WTC11 (cell line): Measurements from ENCODE around the gene IRF3. TPM values are rescaled to one million over a fixed set of nuclear protein-coding genes. Genes with fewer than 3 reads are reported as not detected.

Experiments
- ATAC-seq: fragments of 200-7000 bp; cut with Tn5 transposase; 2 replicates; pipeline ENCODE4 v1.10.0; 2021; ENCODE audit warnings: mild to moderate bottlenecking, moderate library complexity
- CTCF ChIA-PET: fragments of 300-600 bp; sonication (Branson Sonifier 250); formaldehyde crosslinking; loops from one replicate; lab custom pipeline; 2021; ENCODE audit warnings: antibody characterized with exemption; lab: Charles Lee
- POLR2A ChIA-PET: fragments of 350-600 bp; sonication (Branson Sonifier 250); formaldehyde crosslinking; loops from one replicate; lab custom pipeline; 2021; ENCODE audit warnings: antibody characterized with exemption; lab: Charles Lee
- DNase-seq: peaks from one replicate; pipeline ENCODE4 v3.0.0; 2021; ENCODE audit warnings: low spot score
- H3K27ac Mint-ChIP-seq: 2 replicates; pipeline ENCODE4 v1.8.0; 2021; ENCODE audit warnings: mixed read lengths
- H3K27me3 Mint-ChIP-seq: 2 replicates; pipeline ENCODE4 v1.8.0; 2021; ENCODE audit warnings: low read depth, mild to moderate bottlenecking, moderate library complexity, mixed read lengths
- H3K36me3 Mint-ChIP-seq: 2 replicates; pipeline ENCODE4 v1.8.0; 2021; ENCODE audit warnings: mixed read lengths
- H3K4me1 Mint-ChIP-seq: 2 replicates; pipeline ENCODE4 v1.8.0; 2022; ENCODE audit warnings: mixed read lengths
- H3K4me3 Mint-ChIP-seq: 2 replicates; pipeline ENCODE4 v1.8.0; 2021; ENCODE audit warnings: mild to moderate bottlenecking, moderate library complexity, mixed read lengths
- H3K9me3 Mint-ChIP-seq: 2 replicates; pipeline ENCODE4 v1.8.0; 2021; ENCODE audit warnings: mixed read lengths
- CREM ChIP-seq: sonication (generic); formaldehyde crosslinking; IDR thresholded peaks from 2 replicates; pipeline ENCODE4 v1.8.1; 2022; ENCODE audit warnings: mild to moderate bottlenecking, missing genetic modification reagents, moderate library complexity
- ETV6 ChIP-seq: sonication (generic); formaldehyde crosslinking; IDR thresholded peaks from 2 replicates; pipeline ENCODE4 v1.8.1; 2022; ENCODE audit warnings: mild to moderate bottlenecking, missing genetic modification reagents
- FOXJ3 ChIP-seq: sonication (generic); formaldehyde crosslinking; IDR thresholded peaks from 2 replicates; pipeline ENCODE4 v1.9.0; 2021; ENCODE audit warnings: missing genetic modification reagents, mild to moderate bottlenecking, borderline replicate concordance
- GRHL2 ChIP-seq: fragments of 250-450 bp; sonication (Bioruptor Pico); IDR thresholded peaks from 2 replicates; pipeline ENCODE4 v1.8.0; 2022; ENCODE audit warnings: mild to moderate bottlenecking, moderate library complexity; ENCODE audit not compliant: insufficient replicate concordance, severe bottlenecking
- JAZF1 ChIP-seq: fragments of 250-450 bp; sonication (Bioruptor Pico); IDR thresholded peaks from 2 replicates; pipeline ENCODE4 v1.9.0; 2021; ENCODE audit warnings: moderate library complexity, mild to moderate bottlenecking, inconsistent platforms
- KAT7 ChIP-seq: sonication (generic); formaldehyde crosslinking; IDR thresholded peaks from 2 replicates; pipeline ENCODE4 v1.8.1; 2023; ENCODE audit warnings: missing genetic modification reagents, mild to moderate bottlenecking, borderline replicate concordance
- MYBL2 ChIP-seq: sonication (generic); formaldehyde crosslinking; IDR thresholded peaks from 2 replicates; pipeline ENCODE4 v1.8.1; 2023; ENCODE audit warnings: mild to moderate bottlenecking, moderate library complexity, missing genetic modification reagents
- OVOL2 ChIP-seq: fragments of 250-450 bp; sonication (Bioruptor Pico); IDR thresholded peaks from 2 replicates; pipeline ENCODE4 v1.9.0; 2021; ENCODE audit warnings: mild to moderate bottlenecking, borderline replicate concordance
- TCF7 ChIP-seq: sonication (generic); formaldehyde crosslinking; IDR thresholded peaks from 2 replicates; pipeline ENCODE4 v1.8.0; 2022; ENCODE audit warnings: mild to moderate bottlenecking, low read depth, missing genetic modification reagents, moderate library complexity
- ZNF219 ChIP-seq: sonication (generic); formaldehyde crosslinking; IDR thresholded peaks from 2 replicates; pipeline ENCODE4 v1.8.0; 2023; ENCODE audit warnings: missing genetic modification reagents, mild to moderate bottlenecking, borderline replicate concordance
- ZNF263 ChIP-seq: sonication (generic); formaldehyde crosslinking; IDR thresholded peaks from 2 replicates; pipeline ENCODE4 v1.8.1; 2022; ENCODE audit warnings: low read depth, mild to moderate bottlenecking, moderate library complexity, missing genetic modification reagents
- total RNA-seq: library from RNA; stranded (reverse); gene quantifications from 3 replicates; pipeline ENCODE4 v1.2.3, GENCODE V29; 2021
- TF ChIP-seq, protein P1 (sequence below): sonication (generic); formaldehyde crosslinking; IDR thresholded peaks from 2 replicates; pipeline ENCODE4 v1.8.1; 2022; ENCODE audit warnings: mild to moderate bottlenecking, moderate library complexity, missing genetic modification reagents
- TF ChIP-seq, protein P2 (sequence below): sonication (generic); formaldehyde crosslinking; IDR thresholded peaks from 2 replicates; pipeline ENCODE4 v1.8.0; 2023; ENCODE audit warnings: missing genetic modification reagents, mild to moderate bottlenecking, borderline replicate concordance
- TF ChIP-seq, protein P3 (sequence below): sonication (generic); formaldehyde crosslinking; IDR thresholded peaks from 2 replicates; pipeline ENCODE4 v1.8.1; 2022; ENCODE audit warnings: mild to moderate bottlenecking, missing genetic modification reagents, moderate library complexity, borderline replicate concordance
- TF ChIP-seq, protein P4 (sequence below): sonication (generic); formaldehyde crosslinking; IDR thresholded peaks from 2 replicates; pipeline ENCODE4 v1.8.0; 2022; ENCODE audit warnings: mild to moderate bottlenecking, missing genetic modification reagents
- TF ChIP-seq, protein P5 (sequence below): sonication (generic); formaldehyde crosslinking; IDR thresholded peaks from 2 replicates; pipeline ENCODE4 v1.8.1; 2023; ENCODE audit warnings: mild to moderate bottlenecking, missing genetic modification reagents, borderline replicate concordance
- TF ChIP-seq, protein P6 (sequence below): sonication (generic); formaldehyde crosslinking; IDR thresholded peaks from 2 replicates; pipeline ENCODE4 v1.8.0; 2022; ENCODE audit warnings: mild to moderate bottlenecking, missing genetic modification reagents

IRF3 gene
- total RNA-seq, 1 experiment from 2014 or later, result 165 TPM

DNA sequence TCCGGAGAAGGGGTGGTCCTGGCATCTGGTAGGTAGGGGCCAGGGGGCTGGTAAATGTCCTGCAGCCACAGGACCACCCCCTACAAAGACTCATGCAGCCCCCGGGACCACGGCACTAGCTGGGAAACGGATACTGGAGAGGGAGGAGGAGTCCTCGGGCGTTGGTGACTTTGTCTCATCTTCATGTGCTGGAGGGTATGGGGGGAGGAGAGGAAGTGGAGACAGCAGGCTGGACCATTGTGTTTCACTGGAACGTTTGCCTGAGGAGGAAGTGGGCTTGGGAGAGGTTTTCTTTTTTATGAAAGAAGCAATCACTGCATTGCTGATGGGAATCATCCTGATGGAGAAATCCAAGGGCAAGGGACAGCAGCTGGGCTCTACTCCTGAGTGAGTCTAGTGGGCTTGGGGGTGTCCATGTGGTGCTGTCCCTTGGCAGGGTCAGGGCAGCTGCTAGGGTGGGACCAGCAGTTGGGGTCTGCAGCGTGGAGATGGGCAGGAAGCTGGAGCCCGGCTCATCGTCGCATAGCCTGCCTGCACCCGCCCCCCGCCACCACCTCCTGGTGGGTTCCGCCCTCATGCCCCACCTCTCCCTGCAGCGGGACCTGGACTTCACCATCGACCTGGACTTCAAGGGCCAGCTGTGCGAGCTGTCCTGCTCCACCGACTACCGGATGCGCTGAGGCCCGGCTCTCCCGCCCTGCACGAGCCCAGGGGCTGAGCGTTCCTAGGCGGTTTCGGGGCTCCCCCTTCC, 22.1 kb upstream of the IRF3 start:
- no peaks in the 10 kb centered on the region for H3K27me3 Mint-ChIP-seq
- TF ChIP-seq TCF7 (CRISPR knock-in tag) (no peak), FOXJ3 (CRISPR knock-in tag) (no peak), ETV6 (CRISPR knock-in tag) (no peak), CREM (CRISPR knock-in tag) (no peak), OVOL2 (CRISPR knock-in tag) (no peak), JAZF1 (CRISPR knock-in tag) (no peak), ZNF263 (CRISPR knock-in tag) (no peak)
- TF ChIP-seq, protein P1, sequence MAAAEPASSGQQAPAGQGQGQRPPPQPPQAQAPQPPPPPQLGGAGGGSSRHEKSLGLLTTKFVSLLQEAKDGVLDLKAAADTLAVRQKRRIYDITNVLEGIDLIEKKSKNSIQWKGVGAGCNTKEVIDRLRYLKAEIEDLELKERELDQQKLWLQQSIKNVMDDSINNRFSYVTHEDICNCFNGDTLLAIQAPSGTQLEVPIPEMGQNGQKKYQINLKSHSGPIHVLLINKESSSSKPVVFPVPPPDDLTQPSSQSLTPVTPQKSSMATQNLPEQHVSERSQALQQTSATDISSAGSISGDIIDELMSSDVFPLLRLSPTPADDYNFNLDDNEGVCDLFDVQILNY, result no peak
- TF ChIP-seq, protein P2, sequence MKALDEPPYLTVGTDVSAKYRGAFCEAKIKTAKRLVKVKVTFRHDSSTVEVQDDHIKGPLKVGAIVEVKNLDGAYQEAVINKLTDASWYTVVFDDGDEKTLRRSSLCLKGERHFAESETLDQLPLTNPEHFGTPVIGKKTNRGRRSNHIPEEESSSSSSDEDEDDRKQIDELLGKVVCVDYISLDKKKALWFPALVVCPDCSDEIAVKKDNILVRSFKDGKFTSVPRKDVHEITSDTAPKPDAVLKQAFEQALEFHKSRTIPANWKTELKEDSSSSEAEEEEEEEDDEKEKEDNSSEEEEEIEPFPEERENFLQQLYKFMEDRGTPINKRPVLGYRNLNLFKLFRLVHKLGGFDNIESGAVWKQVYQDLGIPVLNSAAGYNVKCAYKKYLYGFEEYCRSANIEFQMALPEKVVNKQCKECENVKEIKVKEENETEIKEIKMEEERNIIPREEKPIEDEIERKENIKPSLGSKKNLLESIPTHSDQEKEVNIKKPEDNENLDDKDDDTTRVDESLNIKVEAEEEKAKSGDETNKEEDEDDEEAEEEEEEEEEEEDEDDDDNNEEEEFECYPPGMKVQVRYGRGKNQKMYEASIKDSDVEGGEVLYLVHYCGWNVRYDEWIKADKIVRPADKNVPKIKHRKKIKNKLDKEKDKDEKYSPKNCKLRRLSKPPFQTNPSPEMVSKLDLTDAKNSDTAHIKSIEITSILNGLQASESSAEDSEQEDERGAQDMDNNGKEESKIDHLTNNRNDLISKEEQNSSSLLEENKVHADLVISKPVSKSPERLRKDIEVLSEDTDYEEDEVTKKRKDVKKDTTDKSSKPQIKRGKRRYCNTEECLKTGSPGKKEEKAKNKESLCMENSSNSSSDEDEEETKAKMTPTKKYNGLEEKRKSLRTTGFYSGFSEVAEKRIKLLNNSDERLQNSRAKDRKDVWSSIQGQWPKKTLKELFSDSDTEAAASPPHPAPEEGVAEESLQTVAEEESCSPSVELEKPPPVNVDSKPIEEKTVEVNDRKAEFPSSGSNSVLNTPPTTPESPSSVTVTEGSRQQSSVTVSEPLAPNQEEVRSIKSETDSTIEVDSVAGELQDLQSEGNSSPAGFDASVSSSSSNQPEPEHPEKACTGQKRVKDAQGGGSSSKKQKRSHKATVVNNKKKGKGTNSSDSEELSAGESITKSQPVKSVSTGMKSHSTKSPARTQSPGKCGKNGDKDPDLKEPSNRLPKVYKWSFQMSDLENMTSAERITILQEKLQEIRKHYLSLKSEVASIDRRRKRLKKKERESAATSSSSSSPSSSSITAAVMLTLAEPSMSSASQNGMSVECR (CRISPR knock-in tag), result no peak
- TF ChIP-seq, protein P3, sequence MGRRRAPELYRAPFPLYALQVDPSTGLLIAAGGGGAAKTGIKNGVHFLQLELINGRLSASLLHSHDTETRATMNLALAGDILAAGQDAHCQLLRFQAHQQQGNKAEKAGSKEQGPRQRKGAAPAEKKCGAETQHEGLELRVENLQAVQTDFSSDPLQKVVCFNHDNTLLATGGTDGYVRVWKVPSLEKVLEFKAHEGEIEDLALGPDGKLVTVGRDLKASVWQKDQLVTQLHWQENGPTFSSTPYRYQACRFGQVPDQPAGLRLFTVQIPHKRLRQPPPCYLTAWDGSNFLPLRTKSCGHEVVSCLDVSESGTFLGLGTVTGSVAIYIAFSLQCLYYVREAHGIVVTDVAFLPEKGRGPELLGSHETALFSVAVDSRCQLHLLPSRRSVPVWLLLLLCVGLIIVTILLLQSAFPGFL (CRISPR knock-in tag), result no peak
- TF ChIP-seq, all 79 proteins: peak for 0
- Mint-ChIP-seq H3K36me3 (peaks cover 42% of the 10 kb centered on the region), H3K9me3 (no peaks in the 10 kb centered on the region), H3K4me3 (no peak overlapping the region), H3K4me1 (peaks cover 48% of the 10 kb centered on the region), H3K27ac (peak overlapping the region; percentile 81)
- ChIA-PET POLR2A (interaction anchor here (0.6 to 5.9 kb wide), 4 partner anchors 12 to 45 kb away, joined by 3 to 38 read pairs (median 6); partner anchors contain the start of genes PRMT1 and SCAF1), CTCF (interaction anchor here (0.7 to 3.8 kb wide), 3 partner anchors 9 to 198 kb away, joined by 3 to 19 read pairs (median 14); no protein-coding TSS in a partner anchor)
- DNase-seq (no peak), ATAC-seq (no peak)

DNA sequence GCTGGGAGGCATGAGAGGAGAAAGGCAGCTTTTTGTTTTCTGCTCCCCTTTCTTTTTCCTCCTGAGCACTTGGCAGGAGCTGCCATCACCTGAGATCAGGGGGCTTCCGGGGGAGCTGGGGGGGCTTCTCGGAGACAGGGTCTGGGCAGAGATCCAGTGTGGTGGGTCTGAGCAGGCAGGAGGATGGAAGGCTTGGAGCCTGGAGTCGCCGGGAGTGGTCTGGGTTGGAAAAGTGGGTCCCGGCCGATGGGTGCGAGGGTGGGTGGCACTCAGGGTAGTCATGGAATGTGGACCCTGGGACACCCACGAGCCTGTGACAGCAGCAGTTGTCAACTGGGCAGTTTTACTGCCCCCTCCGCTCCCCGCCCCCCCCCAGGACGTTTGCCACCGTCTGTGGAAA, 21.5 kb upstream of the IRF3 start:
- Mint-ChIP-seq H3K9me3 (no peaks in the 10 kb centered on the region), H3K27me3 (no peaks in the 10 kb centered on the region), H3K27ac (peak overlapping the region; percentile 81), H3K36me3 (peaks cover 47% of the 10 kb centered on the region), H3K4me1 (peaks cover 46% of the 10 kb centered on the region), H3K4me3 (no peak overlapping the region; the same call in 1 of the 2 replicates)
- POLR2A ChIA-PET, result interaction anchor here (0.6 to 5.9 kb wide), 2 partner anchors 11 to 31 kb away, joined by 5 to 38 read pairs; partner anchors contain the start of gene PRMT1
- DNase-seq (no peak), ATAC-seq (no peak)
- CTCF ChIA-PET, result interaction anchor here (0.7 kb wide), 1 partner anchor 198 kb away, joined by 3 read pairs; no protein-coding TSS in a partner anchor
- TF ChIP-seq, protein P4, sequence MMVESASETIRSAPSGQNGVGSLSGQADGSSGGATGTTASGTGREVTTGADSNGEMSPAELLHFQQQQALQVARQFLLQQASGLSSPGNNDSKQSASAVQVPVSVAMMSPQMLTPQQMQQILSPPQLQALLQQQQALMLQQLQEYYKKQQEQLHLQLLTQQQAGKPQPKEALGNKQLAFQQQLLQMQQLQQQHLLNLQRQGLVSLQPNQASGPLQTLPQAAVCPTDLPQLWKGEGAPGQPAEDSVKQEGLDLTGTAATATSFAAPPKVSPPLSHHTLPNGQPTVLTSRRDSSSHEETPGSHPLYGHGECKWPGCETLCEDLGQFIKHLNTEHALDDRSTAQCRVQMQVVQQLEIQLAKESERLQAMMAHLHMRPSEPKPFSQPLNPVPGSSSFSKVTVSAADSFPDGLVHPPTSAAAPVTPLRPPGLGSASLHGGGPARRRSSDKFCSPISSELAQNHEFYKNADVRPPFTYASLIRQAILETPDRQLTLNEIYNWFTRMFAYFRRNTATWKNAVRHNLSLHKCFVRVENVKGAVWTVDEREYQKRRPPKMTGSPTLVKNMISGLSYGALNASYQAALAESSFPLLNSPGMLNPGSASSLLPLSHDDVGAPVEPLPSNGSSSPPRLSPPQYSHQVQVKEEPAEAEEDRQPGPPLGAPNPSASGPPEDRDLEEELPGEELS, result no peak
- TF ChIP-seq KAT7 (CRISPR knock-in tag) (no peak), MYBL2 (CRISPR knock-in tag) (no peak), GRHL2 (CRISPR knock-in tag) (no peak), ZNF219 (CRISPR knock-in tag) (no peak)
- TF ChIP-seq, protein P5, sequence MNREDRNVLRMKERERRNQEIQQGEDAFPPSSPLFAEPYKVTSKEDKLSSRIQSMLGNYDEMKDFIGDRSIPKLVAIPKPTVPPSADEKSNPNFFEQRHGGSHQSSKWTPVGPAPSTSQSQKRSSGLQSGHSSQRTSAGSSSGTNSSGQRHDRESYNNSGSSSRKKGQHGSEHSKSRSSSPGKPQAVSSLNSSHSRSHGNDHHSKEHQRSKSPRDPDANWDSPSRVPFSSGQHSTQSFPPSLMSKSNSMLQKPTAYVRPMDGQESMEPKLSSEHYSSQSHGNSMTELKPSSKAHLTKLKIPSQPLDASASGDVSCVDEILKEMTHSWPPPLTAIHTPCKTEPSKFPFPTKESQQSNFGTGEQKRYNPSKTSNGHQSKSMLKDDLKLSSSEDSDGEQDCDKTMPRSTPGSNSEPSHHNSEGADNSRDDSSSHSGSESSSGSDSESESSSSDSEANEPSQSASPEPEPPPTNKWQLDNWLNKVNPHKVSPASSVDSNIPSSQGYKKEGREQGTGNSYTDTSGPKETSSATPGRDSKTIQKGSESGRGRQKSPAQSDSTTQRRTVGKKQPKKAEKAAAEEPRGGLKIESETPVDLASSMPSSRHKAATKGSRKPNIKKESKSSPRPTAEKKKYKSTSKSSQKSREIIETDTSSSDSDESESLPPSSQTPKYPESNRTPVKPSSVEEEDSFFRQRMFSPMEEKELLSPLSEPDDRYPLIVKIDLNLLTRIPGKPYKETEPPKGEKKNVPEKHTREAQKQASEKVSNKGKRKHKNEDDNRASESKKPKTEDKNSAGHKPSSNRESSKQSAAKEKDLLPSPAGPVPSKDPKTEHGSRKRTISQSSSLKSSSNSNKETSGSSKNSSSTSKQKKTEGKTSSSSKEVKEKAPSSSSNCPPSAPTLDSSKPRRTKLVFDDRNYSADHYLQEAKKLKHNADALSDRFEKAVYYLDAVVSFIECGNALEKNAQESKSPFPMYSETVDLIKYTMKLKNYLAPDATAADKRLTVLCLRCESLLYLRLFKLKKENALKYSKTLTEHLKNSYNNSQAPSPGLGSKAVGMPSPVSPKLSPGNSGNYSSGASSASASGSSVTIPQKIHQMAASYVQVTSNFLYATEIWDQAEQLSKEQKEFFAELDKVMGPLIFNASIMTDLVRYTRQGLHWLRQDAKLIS (CRISPR knock-in tag), result no peak
- TF ChIP-seq, protein P6, sequence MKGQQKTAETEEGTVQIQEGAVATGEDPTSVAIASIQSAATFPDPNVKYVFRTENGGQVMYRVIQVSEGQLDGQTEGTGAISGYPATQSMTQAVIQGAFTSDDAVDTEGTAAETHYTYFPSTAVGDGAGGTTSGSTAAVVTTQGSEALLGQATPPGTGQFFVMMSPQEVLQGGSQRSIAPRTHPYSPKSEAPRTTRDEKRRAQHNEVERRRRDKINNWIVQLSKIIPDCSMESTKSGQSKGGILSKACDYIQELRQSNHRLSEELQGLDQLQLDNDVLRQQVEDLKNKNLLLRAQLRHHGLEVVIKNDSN (CRISPR knock-in tag), result no peak
